ENCODE data around the gene FAM217A.

DNA sequence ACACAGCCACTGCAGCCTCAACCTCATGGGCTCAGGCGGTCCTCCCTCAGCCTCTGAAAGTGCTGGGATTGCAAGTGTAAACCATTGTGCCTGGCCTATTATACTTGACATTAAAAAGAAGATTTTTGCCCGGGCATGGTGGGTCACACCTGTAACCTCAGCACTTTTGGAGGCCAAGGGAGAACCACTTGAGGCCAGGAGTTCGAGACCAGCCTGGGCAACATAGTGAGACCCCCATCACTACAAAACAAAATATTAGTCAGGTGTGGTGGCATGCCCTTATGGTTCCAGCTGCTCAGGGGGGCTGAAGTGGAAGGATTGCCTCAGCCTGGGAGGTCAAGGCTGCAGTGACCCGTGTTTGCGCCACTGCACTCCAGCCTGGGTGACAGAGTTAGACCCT lies 42.4 kb downstream of the FAM217A start:
- TF ChIP-seq, protein P1, sequence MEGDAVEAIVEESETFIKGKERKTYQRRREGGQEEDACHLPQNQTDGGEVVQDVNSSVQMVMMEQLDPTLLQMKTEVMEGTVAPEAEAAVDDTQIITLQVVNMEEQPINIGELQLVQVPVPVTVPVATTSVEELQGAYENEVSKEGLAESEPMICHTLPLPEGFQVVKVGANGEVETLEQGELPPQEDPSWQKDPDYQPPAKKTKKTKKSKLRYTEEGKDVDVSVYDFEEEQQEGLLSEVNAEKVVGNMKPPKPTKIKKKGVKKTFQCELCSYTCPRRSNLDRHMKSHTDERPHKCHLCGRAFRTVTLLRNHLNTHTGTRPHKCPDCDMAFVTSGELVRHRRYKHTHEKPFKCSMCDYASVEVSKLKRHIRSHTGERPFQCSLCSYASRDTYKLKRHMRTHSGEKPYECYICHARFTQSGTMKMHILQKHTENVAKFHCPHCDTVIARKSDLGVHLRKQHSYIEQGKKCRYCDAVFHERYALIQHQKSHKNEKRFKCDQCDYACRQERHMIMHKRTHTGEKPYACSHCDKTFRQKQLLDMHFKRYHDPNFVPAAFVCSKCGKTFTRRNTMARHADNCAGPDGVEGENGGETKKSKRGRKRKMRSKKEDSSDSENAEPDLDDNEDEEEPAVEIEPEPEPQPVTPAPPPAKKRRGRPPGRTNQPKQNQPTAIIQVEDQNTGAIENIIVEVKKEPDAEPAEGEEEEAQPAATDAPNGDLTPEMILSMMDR (IDR thresholded peaks at IDR 0.05), result no peak
- TF ChIP-seq POLR2A (IDR thresholded peaks at IDR 0.05), result no peak
